PC-3 (cell line): ENCODE measurements around the gene FOXM1. TPM values are rescaled to one million over a fixed set of nuclear protein-coding genes. Genes with fewer than 3 reads are reported as not detected.

ENCODE experiments used
- ATAC-seq: fragments of 200-7000 bp; cut with Tn5 transposase; 2 replicates; pipeline ENCODE4 v1.9.1; 2020; ENCODE audit warnings: mild to moderate bottlenecking, moderate library complexity
- BruUV-seq: library from RNA; stranded (reverse); fragments of 400-500 nt; replicated peaks from 2 replicates; lab custom pipeline; 2021; lab: Mats Ljungman, UMichigan
- CTCF ChIA-PET: fragments of 300-600 bp; sonication (Branson Sonifier 250); formaldehyde crosslinking; loops from one replicate; lab custom pipeline; 2022; ENCODE audit warnings: antibody characterized with exemption; lab: Charles Lee
- POLR2A ChIA-PET: fragments of 300-600 bp; sonication (Branson Sonifier 250); formaldehyde crosslinking; loops from one replicate; lab custom pipeline; 2022; ENCODE audit warnings: antibody characterized with exemption; ENCODE audit not compliant: unreplicated experiment; lab: Charles Lee
- DNase-seq: peaks from one replicate; pipeline ENCODE4 v3.0.0-alpha.2; 2015
- H2AFZ ChIP-seq: fragments of 300-600 bp; sonication (generic); 2 replicates; pipeline ENCODE4 v1.6.0; 2016; ENCODE audit warnings: antibody characterized with exemption, low read length
- H3F3A ChIP-seq: fragments of 300-600 bp; sonication (generic); one replicate; pipeline ENCODE4 v1.6.0; 2017; ENCODE audit warnings: antibody characterized with exemption, low read length, control low read depth, mild to moderate bottlenecking; ENCODE audit not compliant: unreplicated experiment
- H3K27ac ChIP-seq: fragments of 300-600 bp; sonication (generic); 2 replicates; pipeline ENCODE4 v1.5.1; 2016; ENCODE audit warnings: mild to moderate bottlenecking, low read length
- H3K27me3 ChIP-seq: fragments of 300-600 bp; sonication (generic); 2 replicates; pipeline ENCODE4 v1.6.1; 2016; ENCODE audit warnings: low read length, mixed read lengths
- H3K36me3 ChIP-seq: fragments of 300-600 bp; sonication (generic); 2 replicates; pipeline ENCODE4 v1.6.1; 2016; ENCODE audit warnings: low read depth, mixed run types, low read length, mixed read lengths
- H3K4me1 ChIP-seq: fragments of 300-600 bp; sonication (generic); 2 replicates; pipeline ENCODE4 v1.5.1; 2016; ENCODE audit warnings: low read length; ENCODE audit not compliant: insufficient read depth
- H3K4me2 ChIP-seq: fragments of 300-600 bp; sonication (generic); 2 replicates; pipeline ENCODE4 v1.6.0; 2016; ENCODE audit warnings: low read length
- H3K4me3 ChIP-seq: fragments of 300-600 bp; sonication (generic); 2 replicates; pipeline ENCODE4 v1.5.1; 2016; ENCODE audit warnings: mild to moderate bottlenecking, low read length, mixed read lengths
- H3K79me2 ChIP-seq: fragments of 300-600 bp; sonication (generic); 2 replicates; pipeline ENCODE4 v1.6.1; 2017; ENCODE audit warnings: low read length, mixed read lengths
- H3K9ac ChIP-seq: fragments of 300-600 bp; sonication (generic); 2 replicates; pipeline ENCODE4 v1.6.0; 2016; ENCODE audit warnings: mild to moderate bottlenecking, low read length
- H3K9me2 ChIP-seq: fragments of 300-600 bp; sonication (generic); replicated peaks from 2 replicates; pipeline ENCODE4 v1.6.1; 2016; ENCODE audit warnings: mixed run types, low read length, mixed read lengths
- H3K9me3 ChIP-seq: fragments of 300-600 bp; sonication (generic); 2 replicates; pipeline ENCODE4 v1.6.1; 2016; ENCODE audit warnings: low read length, mixed read lengths
- H4K20me1 ChIP-seq: fragments of 300-600 bp; sonication (generic); 2 replicates; pipeline ENCODE4 v1.6.1; 2016; ENCODE audit warnings: low read length, mixed read lengths
- CTCF ChIP-seq: fragments of 300-600 bp; sonication (generic); conservative IDR thresholded peaks from 2 replicates; pipeline ENCODE4 v1.5.1; 2017; ENCODE audit warnings: antibody characterized with exemption, low read depth, mild to moderate bottlenecking, low read length
- EZH2 ChIP-seq: fragments of 300-600 bp; sonication (generic); IDR thresholded peaks from one replicate; pipeline ENCODE4 v1.6.1; 2017; ENCODE audit warnings: antibody characterized with exemption, mild to moderate bottlenecking, low read length; ENCODE audit not compliant: unreplicated experiment
- EZH2phosphoT487 ChIP-seq: fragments of 300-600 bp; sonication (generic); IDR thresholded peaks from 2 replicates; pipeline ENCODE4 v1.6.1; 2018; ENCODE audit warnings: mild to moderate bottlenecking, antibody characterized with exemption, low read length, borderline replicate concordance
- intact Hi-C: fragments of 100-400 bp; cut with micrococcal nuclease; formaldehyde crosslinking; loops from 2 replicates; pipeline ENCODE4 v1.9.0; 2023
- total RNA-seq: library from RNA; depleted of rRNA; stranded (reverse); fragments of >200 nt; gene quantifications from 2 replicates; pipeline ENCODE4 v1.2.3, GENCODE V29; 2014

FOXM1 gene
- total RNA-seq, 1 experiment from 2014 or later = 71.4 TPM

- Histone ChIP-seq H2AFZ (no peak overlapping the region), H3K4me1 (no peaks in the 10 kb centered on the region), H3K27ac (no peak overlapping the region), H3F3A (no peaks in the 10 kb centered on the region), H3K4me2 (no peak overlapping the region), H3K9me2 (no peaks in the 10 kb centered on the region), H3K36me3 (no peaks in the 10 kb centered on the region), H3K27me3 (no peaks in the 10 kb centered on the region), H4K20me1 (no peaks in the 10 kb centered on the region), H3K9me3 (no peaks in the 10 kb centered on the region), H3K9ac (no peak overlapping the region), H3K4me3 (no peak overlapping the region), H3K79me2 (no peaks in the 10 kb centered on the region)
- no peak for TF ChIP-seq EZH2phosphoT487
- ChIA-PET CTCF (no interaction called here), POLR2A (no interaction called here)
- no peak for ATAC-seq
- intact Hi-C loops = no loop called here
- BruUV-seq = no TSS peak
- no peak for DNase-seq
Observed at GRCh38 chr12:2833810-2834209, 43.2 kb downstream of the FOXM1 start.

GRCh38 chr12:2833327-2833726, 43.6 kb downstream of the FOXM1 start:
- intact Hi-C loops = no loop called here
- Histone ChIP-seq H3K36me3 (no peaks in the 10 kb centered on the region), H2AFZ (no peak overlapping the region), H3K9me3 (no peaks in the 10 kb centered on the region), H3K27me3 (no peaks in the 10 kb centered on the region), H4K20me1 (no peaks in the 10 kb centered on the region), H3K4me2 (no peak overlapping the region), H3K9me2 (no peaks in the 10 kb centered on the region), H3K4me1 (no peaks in the 10 kb centered on the region), H3K79me2 (no peaks in the 10 kb centered on the region), H3K27ac (no peak overlapping the region), H3F3A (no peaks in the 10 kb centered on the region), H3K9ac (no peak overlapping the region), H3K4me3 (no peak overlapping the region)
- TF ChIP-seq EZH2phosphoT487 (no peak), EZH2 (no peak), CTCF (no peak)
- no TSS peak for BruUV-seq
- DNase-seq = no peak
- no peak for ATAC-seq
- CTCF ChIA-PET = no interaction called here
- POLR2A ChIA-PET = no interaction called here

- ChIA-PET CTCF (no interaction called here), POLR2A (interaction anchor here (0.6 to 0.7 kb wide), 2 partner anchors 44 to 59 kb away, joined by 3 to 5 read pairs; partner anchors contain the start of genes FOXM1 and RHNO1)
- no peak for ATAC-seq
- no peak for DNase-seq
- H4K20me1 ChIP-seq = no peaks in the 10 kb centered on the region
- no peak overlapping the region for H2AFZ ChIP-seq
- no peaks in the 10 kb centered on the region for H3K4me1 ChIP-seq
- no peak for TF ChIP-seq CTCF
- no peak for TF ChIP-seq EZH2
- TF ChIP-seq EZH2phosphoT487 = no peak
- H3K4me2 ChIP-seq = no peak overlapping the region
- no peaks in the 10 kb centered on the region for H3K9me3 ChIP-seq
- no peaks in the 10 kb centered on the region for H3K36me3 ChIP-seq
- H3K4me3 ChIP-seq = no peak overlapping the region
- H3K79me2 ChIP-seq = no peaks in the 10 kb centered on the region
- H3K9ac ChIP-seq = no peak overlapping the region
- no peaks in the 10 kb centered on the region for H3K27me3 ChIP-seq
- intact Hi-C loops = no loop called here
- H3K9me2 ChIP-seq = no peaks in the 10 kb centered on the region
- H3K27ac ChIP-seq = no peak overlapping the region
- BruUV-seq = no TSS peak
- H3F3A ChIP-seq = no peaks in the 10 kb centered on the region
Observed at GRCh38 chr12:2832550-2833127, 44.3 kb downstream of the FOXM1 start.
